Body of pancreas (tissue), 4 donors: ENCODE measurements around the gene HTRA3. TPM values are rescaled to one million over a fixed set of nuclear protein-coding genes. Genes with fewer than 3 reads are reported as not detected.
"Not testable (repeated sequence)": the region's sequence is repeated elsewhere in the genome, so short reads cannot be mapped to it uniquely, and the experiment has no call there.

Experiments used
- ATAC-seq: fragments of 150-250 bp; one replicate; pipeline ENCODE4 v1.9.1; 2016
- DNase-seq, 4 donors: peaks; one replicate each; pipeline ENCODE4 v3.0.0-alpha.2; 2019
- H3K27ac ChIP-seq, 4 donors: fragments of 200-600 bp; sonication (generic); 1 replicate in 3 of 4; 2 replicates in 1 of 4; pipeline versions ENCODE4 v1.5.1 to v1.6.1; 2016 to 2019; ENCODE audit warnings: mild to moderate bottlenecking in 1 of 4, mixed read lengths in 1 of 4, moderate library complexity in 1 of 4
- H3K27me3 ChIP-seq, 2 donors: fragments of 200-600 bp; sonication (generic); one replicate each; pipeline ENCODE4 v1.6.0; 2016; ENCODE audit warnings: mild to moderate bottlenecking in 1 of 2
- H3K36me3 ChIP-seq, 2 donors: fragments of 200-600 bp; sonication (generic); replicated peaks in 1 of 2; 2 replicates each; pipeline ENCODE4 v1.5.1; 2016; ENCODE audit warnings: low read depth in 2 of 2; ENCODE audit not compliant: insufficient read depth in 1 of 2
- H3K4me1 ChIP-seq: fragments of 200-600 bp; sonication (generic); one replicate; pipeline ENCODE4 v1.6.0; 2016
- H3K4me3 ChIP-seq, 2 donors: fragments of 200-600 bp; sonication (generic); 1 replicate in 1 of 2; 2 replicates in 1 of 2; pipeline ENCODE4 v1.5.1; 2016 to 2019
- H3K9me3 ChIP-seq, 3 donors: fragments of 200-600 bp; sonication (generic); 1 replicate in 2 of 3; 2 replicates in 1 of 3; pipeline ENCODE4 v1.5.1; 2016
- POLR2A ChIP-seq, 3 donors: fragments of 450-650 bp; IDR thresholded peaks; one replicate each; pipeline ENCODE4 v1.6.1; 2016; ENCODE audit warnings: antibody characterized with exemption in 3 of 3, mild to moderate bottlenecking in 2 of 3
- WGBS, 2 donors: methylation state at CpG; one replicate each; pipeline ENCODE4 v1.1.5; 2017; 5-methylcytosine and 5-hydroxymethylcytosine counted together
- intact Hi-C: fragments of 100-400 bp; cut with DNase I; formaldehyde crosslinking; loops from one replicate; pipeline ENCODE4 v1.15.1; 2023
- total RNA-seq, 2 donors: library from RNA; depleted of rRNA; stranded (reverse); fragments of >200 nt; gene quantifications; one replicate each; pipeline ENCODE4 v1.1.0, GENCODE V29; 2016
- TF ChIP-seq, protein P1 (sequence below), 7 experiments: fragments of 450-650 bp in 4 of 7; fragments of 200-600 bp in 3 of 7; sonication (generic) in 3 of 7; IDR thresholded peaks; one replicate each; pipeline ENCODE4 v1.5.1; 2016 to 2019; ENCODE audit warnings: antibody characterized with exemption in 7 of 7

HTRA3 gene
- total RNA-seq, 2 donors from 2014 or later: 4.2 to 17.5 TPM

DNA sequence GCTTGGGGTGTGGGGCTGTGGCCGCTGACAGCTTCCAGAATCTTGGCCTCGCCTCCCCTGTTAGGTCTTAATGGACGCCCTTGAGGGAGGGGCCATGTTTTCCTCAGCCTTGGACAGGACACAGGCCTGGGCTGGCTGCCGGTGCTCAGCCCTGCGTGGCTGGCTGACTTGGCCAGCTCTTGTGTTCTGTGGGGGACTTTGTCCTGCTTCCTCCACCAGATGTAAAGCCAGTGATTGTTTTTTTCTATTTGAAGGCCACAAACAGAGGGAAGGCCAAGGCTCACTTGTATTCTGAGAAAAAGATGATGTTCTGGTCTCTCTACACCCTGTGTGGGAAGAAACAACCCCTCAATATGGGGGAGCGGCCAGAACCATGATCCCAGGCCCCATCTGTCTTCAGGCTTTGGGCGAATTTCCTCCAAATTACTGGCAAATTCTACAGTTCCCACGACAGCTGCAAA, 71.3 kb downstream of the HTRA3 start:
- H3K9me3 ChIP-seq: no peaks in the 10 kb centered on the region
- no peak overlapping the region for H3K4me3 ChIP-seq
- no peaks in the 10 kb centered on the region for H3K4me1 ChIP-seq
- DNase-seq: peak in 3 of 4 donors; percentile 32 to 51 (median 37)
- no peak overlapping the region for H3K27ac ChIP-seq
- H3K27me3 ChIP-seq: no peaks in the 10 kb centered on the region
- no peaks in the 10 kb centered on the region for H3K36me3 ChIP-seq
- TF ChIP-seq POLR2A (IDR thresholded peaks at IDR 0.05): no peak
- TF ChIP-seq, protein P1, sequence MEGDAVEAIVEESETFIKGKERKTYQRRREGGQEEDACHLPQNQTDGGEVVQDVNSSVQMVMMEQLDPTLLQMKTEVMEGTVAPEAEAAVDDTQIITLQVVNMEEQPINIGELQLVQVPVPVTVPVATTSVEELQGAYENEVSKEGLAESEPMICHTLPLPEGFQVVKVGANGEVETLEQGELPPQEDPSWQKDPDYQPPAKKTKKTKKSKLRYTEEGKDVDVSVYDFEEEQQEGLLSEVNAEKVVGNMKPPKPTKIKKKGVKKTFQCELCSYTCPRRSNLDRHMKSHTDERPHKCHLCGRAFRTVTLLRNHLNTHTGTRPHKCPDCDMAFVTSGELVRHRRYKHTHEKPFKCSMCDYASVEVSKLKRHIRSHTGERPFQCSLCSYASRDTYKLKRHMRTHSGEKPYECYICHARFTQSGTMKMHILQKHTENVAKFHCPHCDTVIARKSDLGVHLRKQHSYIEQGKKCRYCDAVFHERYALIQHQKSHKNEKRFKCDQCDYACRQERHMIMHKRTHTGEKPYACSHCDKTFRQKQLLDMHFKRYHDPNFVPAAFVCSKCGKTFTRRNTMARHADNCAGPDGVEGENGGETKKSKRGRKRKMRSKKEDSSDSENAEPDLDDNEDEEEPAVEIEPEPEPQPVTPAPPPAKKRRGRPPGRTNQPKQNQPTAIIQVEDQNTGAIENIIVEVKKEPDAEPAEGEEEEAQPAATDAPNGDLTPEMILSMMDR (IDR thresholded peaks at IDR 0.05): no peak
- intact Hi-C loops: no loop called here
- peak; percentile 55 for ATAC-seq
- WGBS, 2 donors: 69 to 73% methylated on average over 5 to 8 of the region's 8 CpGs

DNA sequence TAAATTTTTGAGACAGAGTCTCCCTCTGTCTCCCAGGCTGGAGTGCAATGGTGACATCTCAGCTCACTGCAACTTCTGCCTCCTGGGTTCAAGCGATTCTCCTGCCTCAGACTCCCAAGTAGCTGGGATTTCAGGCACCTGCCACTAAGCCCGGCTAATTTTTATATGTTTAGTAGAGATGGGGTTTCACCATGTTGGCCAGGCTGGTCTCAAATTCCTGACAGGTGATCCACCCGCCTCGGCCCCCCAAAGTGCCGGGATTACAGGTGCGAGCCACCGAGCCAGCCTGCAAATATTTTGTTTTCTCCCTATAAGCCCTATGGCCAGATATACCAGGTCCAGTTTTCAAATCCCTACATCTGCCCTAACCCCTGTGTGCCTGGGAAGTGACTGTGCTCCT, 71.7 kb downstream of the HTRA3 start:
- intact Hi-C loops, H3K27ac ChIP-seq: not testable (repeated sequence)

DNA sequence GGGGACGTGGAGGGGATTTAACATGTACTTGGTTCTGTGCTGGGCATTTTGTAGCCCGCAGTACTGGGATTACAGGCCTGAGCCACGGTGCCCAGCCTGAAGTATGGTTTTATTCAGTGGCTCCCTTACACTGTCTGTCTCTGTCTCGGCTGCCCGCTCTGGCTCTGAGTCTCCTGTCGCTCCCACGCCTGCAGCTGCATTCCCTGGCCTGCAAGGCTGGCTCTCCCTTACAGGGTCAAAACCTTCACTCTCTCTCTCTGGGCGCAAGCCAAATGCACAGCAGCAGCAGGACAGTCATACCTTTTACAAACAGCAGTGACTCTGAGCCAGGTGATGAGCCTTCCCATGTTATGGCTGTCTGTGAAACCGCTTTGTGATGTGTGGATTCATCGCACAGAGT, 72.1 kb downstream of the HTRA3 start:
- 91 to 93% methylated on average over 9 to 10 of the region's 10 CpGs for WGBS, 2 donors
- intact Hi-C loops: no loop called here

More for the DNA sequence above, 71.7 kb downstream of the HTRA3 start:
- H3K36me3 ChIP-seq, DNase-seq, H3K9me3 ChIP-seq, H3K4me3 ChIP-seq, H3K27me3 ChIP-seq, H3K4me1 ChIP-seq, ATAC-seq: not testable (repeated sequence)
- 72 to 81% methylated on average over 6 to 7 of the region's 7 CpGs for WGBS, 2 donors

DNA sequence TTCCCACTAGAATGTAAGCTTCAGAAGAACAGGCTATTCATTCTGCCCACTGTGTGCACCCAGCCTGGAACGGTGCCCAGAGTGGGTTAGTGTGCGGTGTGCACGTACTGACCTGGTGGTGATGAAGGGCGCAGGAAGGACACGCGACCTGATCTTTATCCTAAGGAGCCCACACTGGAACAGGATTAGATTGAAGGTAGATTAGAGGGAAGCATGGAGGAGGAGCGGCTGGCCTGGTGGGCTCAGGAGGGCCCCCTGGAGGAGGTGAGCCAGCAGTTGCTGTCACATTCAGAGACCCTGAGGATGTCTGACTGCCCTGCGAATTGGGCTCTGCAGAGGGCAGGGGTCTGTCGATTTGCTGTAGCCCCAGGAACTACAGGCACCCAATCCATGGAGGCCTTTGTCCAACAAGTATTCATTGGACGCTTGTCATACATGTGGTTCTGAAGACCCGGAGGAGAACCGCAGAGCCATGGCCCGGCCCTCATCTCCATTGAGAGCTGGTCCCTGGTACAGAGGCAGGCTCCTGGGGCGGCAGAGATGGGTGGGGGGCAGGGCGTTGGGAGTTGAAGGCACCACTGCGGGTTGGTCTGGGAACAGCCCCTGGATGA, 73.2 kb downstream of the HTRA3 start:
- TF ChIP-seq, protein P1 (IDR thresholded peaks at IDR 0.05): no peak
- TF ChIP-seq POLR2A (IDR thresholded peaks at IDR 0.05): no peak
- H3K27me3 ChIP-seq: no peaks in the 10 kb centered on the region
- no peaks in the 10 kb centered on the region for H3K4me1 ChIP-seq
- H3K4me3 ChIP-seq: no peak overlapping the region
- intact Hi-C loops: no loop called here
- DNase-seq (no peak), ATAC-seq (no peak)
- 73 to 89% methylated on average over 9 to 16 of the region's 16 CpGs for WGBS, 2 donors
- H3K27ac ChIP-seq: no peak overlapping the region
- H3K9me3 ChIP-seq: no peaks in the 10 kb centered on the region
- H3K36me3 ChIP-seq: no peaks in the 10 kb centered on the region

More for the DNA sequence above, 72.1 kb downstream of the HTRA3 start:
- TF ChIP-seq POLR2A (IDR thresholded peaks at IDR 0.05): no peak
- TF ChIP-seq, protein P1 (IDR thresholded peaks at IDR 0.05): no peak
- DNase-seq (no peak), ATAC-seq (no peak)
- no peak overlapping the region for H3K27ac ChIP-seq
- no peaks in the 10 kb centered on the region for H3K36me3 ChIP-seq
- no peaks in the 10 kb centered on the region for H3K27me3 ChIP-seq
- H3K4me1 ChIP-seq: no peaks in the 10 kb centered on the region
- H3K9me3 ChIP-seq: no peaks in the 10 kb centered on the region
- no peak overlapping the region for H3K4me3 ChIP-seq

DNA sequence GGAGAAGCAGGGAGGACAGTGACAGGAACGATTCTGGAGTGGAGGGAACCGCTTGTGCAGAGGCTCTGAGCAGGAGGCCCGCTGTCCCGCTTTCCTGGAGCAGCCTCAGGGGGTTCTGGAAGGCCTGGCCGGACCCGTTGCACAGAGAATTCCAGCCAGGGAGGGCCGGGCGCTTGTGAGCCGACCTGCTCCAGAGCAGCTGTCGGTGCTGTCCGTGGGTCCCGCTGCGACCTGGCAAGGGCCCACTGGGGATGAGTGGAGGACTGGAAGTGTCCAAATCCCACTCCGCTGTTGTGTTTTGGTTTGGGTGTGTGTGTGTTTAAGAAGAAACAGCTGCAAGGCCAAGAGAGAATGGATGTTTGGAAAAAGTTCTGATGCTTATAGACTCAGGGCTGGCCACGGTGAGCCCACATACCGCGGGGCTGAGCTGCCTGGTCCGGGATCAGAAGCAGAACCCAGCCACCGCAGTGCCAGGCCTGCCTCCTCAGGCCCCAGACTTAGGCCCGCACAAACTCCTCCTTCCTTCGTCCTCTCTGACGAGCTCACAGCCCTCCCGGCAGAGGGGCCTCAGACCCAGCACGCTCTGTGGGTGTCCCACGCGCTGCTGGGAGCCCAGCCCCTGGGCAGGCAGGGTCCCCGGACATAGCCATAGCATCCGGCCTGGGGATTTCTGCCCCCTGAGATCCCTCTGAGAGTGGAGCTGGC, 73.9 kb downstream of the HTRA3 start:
- H3K9me3 ChIP-seq: no peaks in the 10 kb centered on the region
- intact Hi-C loops: no loop called here
- H3K4me1 ChIP-seq: no peaks in the 10 kb centered on the region
- ATAC-seq (no peak), DNase-seq (no peak)
- H3K27ac ChIP-seq: no peak overlapping the region
- H3K36me3 ChIP-seq: no peaks in the 10 kb centered on the region
- H3K4me3 ChIP-seq: no peak overlapping the region
- TF ChIP-seq POLR2A (IDR thresholded peaks at IDR 0.05): no peak
- TF ChIP-seq, protein P1 (IDR thresholded peaks at IDR 0.05): no peak
- no peaks in the 10 kb centered on the region for H3K27me3 ChIP-seq
- WGBS, 2 donors: 82 to 90% methylated on average over 4 to 28 of the region's 28 CpGs
